HepG2 (cell line): Measurements from ENCODE around the gene MYO18A. TPM values are rescaled to one million over a fixed set of nuclear protein-coding genes. Genes with fewer than 3 reads are reported as not detected.

Experiments
- ATAC-seq: fragments of 200-7000 bp; cut with Tn5 transposase; 3 replicates; pipeline ENCODE4 v1.9.1; 2020; ENCODE audit warnings: mild to moderate bottlenecking, moderate library complexity
- BruUV-seq: library from RNA; stranded (reverse); fragments of 400-500 nt; replicated peaks from 2 replicates; lab custom pipeline; 2021; lab: Mats Ljungman, UMichigan
- CTCF ChIA-PET: fragments of 300-600 bp; formaldehyde crosslinking; extraction: SDS; loops from one replicate; lab custom pipeline; 2021; ENCODE audit warnings: low total read pairs, inconsistent platforms, low intra/inter-chr PET ratio; lab: Yijun Ruan, JAX
- POLR2A ChIA-PET: fragments of 350-600 bp; sonication (Branson Sonifier 250); formaldehyde crosslinking; loops from one replicate; lab custom pipeline; 2020; ENCODE audit warnings: antibody characterized with exemption, inconsistent platforms; lab: Yijun Ruan, JAX
- DNase-seq: peaks from one replicate; pipeline ENCODE4 v3.0.0-alpha.2; 2015; ENCODE audit warnings: low spot score
- FAIRE-seq: peaks from 3 replicates; lab custom pipeline; 2011; peaks lifted over from hg19 to GRCh38; lab: Jason Lieb, UNC
- H2AFZ ChIP-seq: one replicate; pipeline ENCODE4 v1.6.1; 2011; ENCODE audit warnings: low read length, inconsistent platforms
- H3K27ac ChIP-seq: fragments of 300-600 bp; 3 replicates; pipeline ENCODE4 v1.8.0; 2011; ENCODE audit warnings: mixed run types, mild to moderate bottlenecking, mixed read lengths, low read length, inconsistent platforms; ENCODE audit not compliant: insufficient read depth; ENCODE audit errors: extremely low read length
- H3K27me3 ChIP-seq, 2 experiments: fragments of 200-600 bp in 1 of 2; 2 replicates in 1 of 2; 3 replicates in 1 of 2; pipeline versions ENCODE4 v1.6.0 to v1.8.0; 2011; ENCODE audit warnings: low read length in 2 of 2, mild to moderate bottlenecking in 2 of 2, moderate library complexity in 2 of 2, inconsistent platforms in 1 of 2; ENCODE audit not compliant: insufficient read depth in 2 of 2, control insufficient read depth in 1 of 2
- H3K36me3 ChIP-seq, 2 experiments: fragments of 200-600 bp in 1 of 2; replicated peaks in 1 of 2; 2 replicates in 1 of 2; 3 replicates in 1 of 2; pipeline versions ENCODE4 v1.5.1 to v1.8.0; 2011; ENCODE audit warnings: low read length in 2 of 2, inconsistent platforms in 1 of 2; ENCODE audit not compliant: insufficient read depth in 2 of 2, control insufficient read depth in 1 of 2
- H3K4me1 ChIP-seq: 2 replicates; pipeline ENCODE4 v1.5.1; 2012; ENCODE audit warnings: low read length, inconsistent platforms; ENCODE audit not compliant: insufficient read depth
- H3K4me2 ChIP-seq: 2 replicates; pipeline ENCODE4 v1.6.0; 2011; ENCODE audit warnings: low read depth, low read length, inconsistent platforms
- H3K4me3 ChIP-seq, 3 experiments: fragments of 200-600 bp in 1 of 3; sonication (generic), shearing (Covaris generic) in 1 of 3; replicated peaks in 1 of 3; 2 replicates each; pipeline ENCODE4 v1.5.1; 2011 to 2016; ENCODE audit warnings: low read length in 3 of 3, inconsistent platforms in 2 of 3, low read depth in 2 of 3, mild to moderate bottlenecking in 2 of 3, control low read depth in 1 of 3, mixed read lengths in 1 of 3; ENCODE audit not compliant: insufficient read depth in 1 of 3
- H3K79me2 ChIP-seq: one replicate; pipeline ENCODE4 v1.6.1; 2011; ENCODE audit warnings: low read length, inconsistent platforms; ENCODE audit not compliant: insufficient read depth
- H3K9ac ChIP-seq: 2 replicates; pipeline ENCODE4 v1.6.0; 2011; ENCODE audit warnings: mild to moderate bottlenecking, low read depth, low read length, inconsistent platforms; ENCODE audit not compliant: insufficient read depth
- H3K9me3 ChIP-seq: 2 replicates; pipeline ENCODE4 v1.5.1; 2012; ENCODE audit warnings: mild to moderate bottlenecking, low read length
- H4K20me1 ChIP-seq: 2 replicates; pipeline ENCODE4 v1.6.0; 2011; ENCODE audit warnings: inconsistent platforms, mild to moderate bottlenecking, low read length, moderate library complexity; ENCODE audit not compliant: insufficient read depth
- ATF6 ChIP-seq: sonication (generic); formaldehyde crosslinking; conservative IDR thresholded peaks from 2 replicates; pipeline ENCODE4 v1.4.0; 2020; ENCODE audit warnings: missing genetic modification reagents
- BCL6 ChIP-seq: IDR thresholded peaks from 2 replicates; pipeline ENCODE4 v1.6.1; 2016; ENCODE audit warnings: missing genetic modification reagents, missing compliant biosample characterization
- DR1 ChIP-seq: sonication (generic); formaldehyde crosslinking; IDR thresholded peaks from 2 replicates; pipeline ENCODE4 v1.8.0; 2021; ENCODE audit warnings: mild to moderate bottlenecking, missing genetic modification reagents, inconsistent platforms
- HMGA1 ChIP-seq: sonication (generic); formaldehyde crosslinking; conservative IDR thresholded peaks from 2 replicates; pipeline ENCODE4 v1.4.0; 2020; ENCODE audit warnings: missing genetic modification reagents
- HOXA3 ChIP-seq: sonication (generic); formaldehyde crosslinking; IDR thresholded peaks from 2 replicates; pipeline ENCODE4 v1.5.0; 2020; ENCODE audit warnings: missing genetic modification reagents
- IKZF1 ChIP-seq: fragments of 450-650 bp; IDR thresholded peaks from 2 replicates; pipeline ENCODE4 v1.7.1; 2016
- JUN ChIP-seq: sonication (generic); formaldehyde crosslinking; IDR thresholded peaks from 2 replicates; pipeline ENCODE4 v1.4.0; 2020; ENCODE audit warnings: mild to moderate bottlenecking, missing genetic modification reagents
- KAT8 ChIP-seq: IDR thresholded peaks from 2 replicates; pipeline ENCODE4 v1.6.1; 2016; ENCODE audit warnings: missing genetic modification reagents, missing compliant biosample characterization
- PRMT3 ChIP-seq: sonication (generic); formaldehyde crosslinking; IDR thresholded peaks from 2 replicates; pipeline ENCODE4 v1.8.1; 2022; ENCODE audit warnings: low read depth, mild to moderate bottlenecking, moderate library complexity, missing genetic modification reagents, borderline replicate concordance
- ZKSCAN5 ChIP-seq: sonication (generic); formaldehyde crosslinking; IDR thresholded peaks from 2 replicates; pipeline ENCODE4 v1.5.1; 2020; ENCODE audit warnings: mild to moderate bottlenecking, missing genetic modification reagents
- ZNF639 ChIP-seq: conservative IDR thresholded peaks from 2 replicates; pipeline ENCODE4 v1.6.1; 2018; ENCODE audit warnings: missing genetic modification reagents
- ZSCAN31 ChIP-seq: sonication (generic); formaldehyde crosslinking; IDR thresholded peaks from 2 replicates; pipeline ENCODE4 v1.5.0; 2020; ENCODE audit warnings: low read depth, mild to moderate bottlenecking, missing genetic modification reagents
- WGBS: methylation state at CpG from one replicate; pipeline ENCODE4 v1.1.6; 2017; ENCODE audit warnings: low lambda C conversion rate; 5-methylcytosine and 5-hydroxymethylcytosine counted together
- in situ Hi-C: cut with HindIII; loops from 2 replicates; pipeline ENCODE4 v1.10.0; 2017; ENCODE audit warnings: low pct_unique_long_range_greater_than_20kb; ENCODE audit not compliant: extremely low pct_ligation_motif_present
- intact Hi-C: fragments of 100-400 bp; cut with micrococcal nuclease; formaldehyde crosslinking; loops from one replicate; pipeline ENCODE4 v1.10.0; 2022; ENCODE audit not compliant: unreplicated experiment
- polyA plus RNA-seq, 8 experiments: library from polyadenylated mRNA; depleted of rRNA in 3 of 8; stranded (reverse) in 7 of 8; unstranded in 1 of 8; fragments of >200 nt; fragmentation: Illumina TruSeq in 4 of 8; extraction: Trizol in 4 of 8; gene quantifications; 2 replicates each; pipeline versions ENCODE4 v1.2.1 to v1.2.3, GENCODE V29; 2011 to 2016; ENCODE audit warnings: low read depth in 4 of 8, missing spikeins in 1 of 8, mixed read lengths in 1 of 8; ENCODE audit not compliant: insufficient read depth in 1 of 8
- total RNA-seq, 5 experiments: library from RNA; depleted of rRNA; stranded (reverse); fragments of >200 nt; fragmentation: Illumina TruSeq; extraction: Trizol; gene quantifications; 2 replicates each; pipeline ENCODE4 v1.2.3, GENCODE V29; 2016; ENCODE audit warnings: low read depth in 1 of 5
- TF ChIP-seq, protein P1 (sequence below): sonication (generic); formaldehyde crosslinking; IDR thresholded peaks from 2 replicates; pipeline ENCODE4 v1.5.1; 2020; ENCODE audit warnings: mild to moderate bottlenecking, missing genetic modification reagents
- TF ChIP-seq, protein P2 (sequence below): sonication (generic); formaldehyde crosslinking; IDR thresholded peaks from 2 replicates; pipeline ENCODE4 v1.4.0; 2020; ENCODE audit warnings: missing genetic modification reagents
- TF ChIP-seq, protein P3 (sequence below): IDR thresholded peaks from 2 replicates; pipeline ENCODE4 v1.6.1; 2016; ENCODE audit warnings: missing compliant biosample characterization, missing genetic modification reagents, borderline replicate concordance

The MYO18A gene
- total and polyA plus RNA-seq, 2 of the 13 experiments (the other 11 are each of a cell fraction or from before 2014, with no cell fraction given) = 16.8 to 24.8 TPM

- TF ChIP-seq ATF6 (CRISPR knock-in tag) (no peak), KAT8 (no peak)
Observed at GRCh38 chr17:29059281-29059680, 120.9 kb downstream of the MYO18A start (continued).

GRCh38 chr17:29058391-29058790 lies 121.8 kb downstream of the MYO18A start:
- no peak overlapping the region for H3K9ac ChIP-seq
- no peak overlapping the region for H3K4me3 ChIP-seq
- intact Hi-C loops (no loop called here), in situ Hi-C loops (no loop called here)
- no TSS peak for BruUV-seq
- H3K4me1 ChIP-seq = no peaks in the 10 kb centered on the region
- H3K36me3 ChIP-seq = peaks cover 14 to 25% of the 10 kb centered on the region in 2 experiments
- H3K27ac ChIP-seq = no peak overlapping the region
- no peaks in the 10 kb centered on the region for H4K20me1 ChIP-seq
- no peak for FAIRE-seq
- CTCF ChIA-PET = no interaction called here
- no peaks in the 10 kb centered on the region for H3K27me3 ChIP-seq
- POLR2A ChIA-PET = no interaction called here
- DNase-seq = no peak
- no peaks in the 10 kb centered on the region for H3K9me3 ChIP-seq
- 95% methylated on average over 3 of the region's 3 CpGs for WGBS
- H3K4me2 ChIP-seq = no peak overlapping the region
- ATAC-seq = no peak
- H3K79me2 ChIP-seq = no peaks in the 10 kb centered on the region
- H2AFZ ChIP-seq = no peak overlapping the region
- TF ChIP-seq ZNF639 (CRISPR knock-in tag) (no peak), IKZF1 (no peak), HMGA1 (CRISPR knock-in tag) (no peak), JUN (no peak), BCL6 (CRISPR knock-in tag) (no peak), HOXA3 (CRISPR knock-in tag) (no peak), ZKSCAN5 (CRISPR knock-in tag) (no peak), PRMT3 (no peak), ZSCAN31 (no peak), DR1 (no peak)
- TF ChIP-seq, protein P1, sequence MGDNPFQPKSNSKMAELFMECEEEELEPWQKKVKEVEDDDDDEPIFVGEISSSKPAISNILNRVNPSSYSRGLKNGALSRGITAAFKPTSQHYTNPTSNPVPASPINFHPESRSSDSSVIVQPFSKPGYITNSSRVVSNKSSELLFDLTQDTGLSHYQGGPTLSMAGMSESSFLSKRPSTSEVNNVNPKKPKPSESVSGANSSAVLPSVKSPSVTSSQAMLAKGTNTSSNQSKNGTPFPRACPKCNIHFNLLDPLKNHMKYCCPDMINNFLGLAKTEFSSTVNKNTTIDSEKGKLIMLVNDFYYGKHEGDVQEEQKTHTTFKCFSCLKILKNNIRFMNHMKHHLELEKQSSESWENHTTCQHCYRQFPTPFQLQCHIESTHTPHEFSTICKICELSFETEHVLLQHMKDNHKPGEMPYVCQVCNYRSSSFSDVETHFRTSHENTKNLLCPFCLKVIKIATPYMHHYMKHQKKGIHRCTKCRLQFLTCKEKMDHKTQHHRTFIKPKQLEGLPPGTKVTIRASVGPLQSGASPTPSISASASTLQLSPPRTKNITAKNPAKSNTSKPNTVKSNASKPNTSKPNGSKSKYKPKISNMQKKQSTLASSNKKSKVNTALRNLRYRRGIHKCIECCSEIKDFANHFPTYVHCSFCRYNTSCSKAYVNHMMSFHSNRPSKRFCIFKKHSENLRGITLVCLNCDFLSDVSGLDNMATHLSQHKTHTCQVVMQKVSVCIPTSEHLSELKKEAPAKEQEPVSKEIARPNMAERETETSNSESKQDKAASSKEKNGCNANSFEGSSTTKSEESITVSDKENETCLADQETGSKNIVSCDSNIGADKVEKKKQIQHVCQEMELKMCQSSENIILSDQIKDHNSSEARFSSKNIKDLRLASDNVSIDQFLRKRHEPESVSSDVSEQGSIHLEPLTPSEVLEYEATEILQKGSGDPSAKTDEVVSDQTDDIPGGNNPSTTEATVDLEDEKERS = no peak
- TF ChIP-seq, protein P2, sequence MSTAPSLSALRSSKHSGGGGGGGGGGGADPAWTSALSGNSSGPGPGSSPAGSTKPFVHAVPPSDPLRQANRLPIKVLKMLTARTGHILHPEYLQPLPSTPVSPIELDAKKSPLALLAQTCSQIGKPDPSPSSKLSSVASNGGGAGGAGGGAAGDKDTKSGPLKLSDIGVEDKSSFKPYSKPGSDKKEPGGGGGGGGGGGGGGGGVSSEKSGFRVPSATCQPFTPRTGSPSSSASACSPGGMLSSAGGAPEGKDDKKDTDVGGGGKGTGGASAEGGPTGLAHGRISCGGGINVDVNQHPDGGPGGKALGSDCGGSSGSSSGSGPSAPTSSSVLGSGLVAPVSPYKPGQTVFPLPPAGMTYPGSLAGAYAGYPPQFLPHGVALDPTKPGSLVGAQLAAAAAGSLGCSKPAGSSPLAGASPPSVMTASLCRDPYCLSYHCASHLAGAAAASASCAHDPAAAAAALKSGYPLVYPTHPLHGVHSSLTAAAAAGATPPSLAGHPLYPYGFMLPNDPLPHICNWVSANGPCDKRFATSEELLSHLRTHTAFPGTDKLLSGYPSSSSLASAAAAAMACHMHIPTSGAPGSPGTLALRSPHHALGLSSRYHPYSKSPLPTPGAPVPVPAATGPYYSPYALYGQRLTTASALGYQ = no peak
- TF ChIP-seq, protein P3, sequence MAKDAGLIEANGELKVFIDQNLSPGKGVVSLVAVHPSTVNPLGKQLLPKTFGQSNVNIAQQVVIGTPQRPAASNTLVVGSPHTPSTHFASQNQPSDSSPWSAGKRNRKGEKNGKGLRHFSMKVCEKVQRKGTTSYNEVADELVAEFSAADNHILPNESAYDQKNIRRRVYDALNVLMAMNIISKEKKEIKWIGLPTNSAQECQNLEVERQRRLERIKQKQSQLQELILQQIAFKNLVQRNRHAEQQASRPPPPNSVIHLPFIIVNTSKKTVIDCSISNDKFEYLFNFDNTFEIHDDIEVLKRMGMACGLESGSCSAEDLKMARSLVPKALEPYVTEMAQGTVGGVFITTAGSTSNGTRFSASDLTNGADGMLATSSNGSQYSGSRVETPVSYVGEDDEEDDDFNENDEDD (CRISPR knock-in tag) = no peak
